ENCODE data around the gene UPB1.

The UPB1 gene

DNA sequence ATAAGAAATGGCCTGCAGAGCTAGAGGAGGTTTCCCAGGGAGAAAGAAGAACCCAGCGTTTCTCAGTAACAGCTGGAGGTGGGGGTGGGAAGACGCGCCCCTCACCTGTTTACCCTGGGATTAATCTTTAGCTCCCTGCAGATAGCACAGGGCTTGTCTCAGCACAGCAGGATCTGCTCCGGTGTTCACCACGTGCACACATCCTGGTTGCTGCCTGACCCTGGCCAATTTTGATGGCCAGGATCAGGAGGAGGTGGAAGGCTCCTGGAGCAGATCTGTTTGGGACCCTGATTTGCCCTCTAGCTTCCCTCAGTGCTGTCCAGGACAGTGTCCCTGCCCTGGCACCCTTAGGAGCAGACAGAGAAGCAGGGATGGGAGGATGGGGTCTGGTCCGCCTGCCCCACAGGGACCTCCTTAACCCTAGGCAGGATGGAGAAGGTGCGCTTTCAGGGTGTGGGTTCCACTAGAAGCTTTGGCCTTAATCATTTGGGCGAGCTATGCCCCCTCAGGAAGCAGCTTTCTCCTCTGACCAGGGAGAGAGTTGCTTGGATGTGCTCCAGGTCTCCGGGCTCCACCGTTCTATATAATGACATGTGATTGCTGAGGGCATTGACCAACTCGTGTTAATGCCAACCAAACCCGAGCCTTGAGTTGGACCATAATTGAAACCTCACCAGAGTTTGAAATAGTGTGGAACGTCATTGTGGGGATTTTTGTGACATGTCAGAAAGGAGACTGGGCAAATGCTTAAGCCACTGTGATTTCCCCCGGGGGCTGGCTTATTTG, 19.3 kb downstream of the UPB1 start:
- H2AFZ ChIP-seq = no peak overlapping the region
- no peaks in the 10 kb centered on the region for H3K27me3 ChIP-seq (ENCODE audit: control insufficient read depth, insufficient read depth, low read length)
- TF ChIP-seq CTCF (IDR thresholded peaks at IDR 0.05) = no peak
- no peaks in the 10 kb centered on the region for H3K36me3 ChIP-seq (ENCODE audit: control insufficient read depth, insufficient read depth, low read length)
- no peak overlapping the region for H3K27ac ChIP-seq
- H3K9ac ChIP-seq = no peak overlapping the region
- no peak overlapping the region for H3K4me2 ChIP-seq (ENCODE audit: low read length)
- peaks cover 8% of the 10 kb centered on the region for H3K4me1 ChIP-seq
- no peaks in the 10 kb centered on the region for H3K79me2 ChIP-seq
- no peaks in the 10 kb centered on the region for H3K9me3 ChIP-seq (ENCODE audit: control insufficient read depth, low read length)
- H3K4me3 ChIP-seq (ENCODE audit: low read depth, low read length) = no peak overlapping the region

- Histone ChIP-seq H3K4me2 (ENCODE audit: low read length) (no peak overlapping the region), H3K9me3 (ENCODE audit: control insufficient read depth, low read length) (no peaks in the 10 kb centered on the region), H3K9ac (no peak overlapping the region), H3K4me3 (ENCODE audit: low read depth, low read length) (no peak overlapping the region), H2AFZ (no peak overlapping the region), H3K36me3 (ENCODE audit: control insufficient read depth, insufficient read depth, low read length) (no peaks in the 10 kb centered on the region), H3K27ac (no peak overlapping the region), H3K4me1 (peaks cover 8% of the 10 kb centered on the region), H3K27me3 (ENCODE audit: control insufficient read depth, insufficient read depth, low read length) (no peaks in the 10 kb centered on the region), H3K79me2 (no peaks in the 10 kb centered on the region)
- no peak for TF ChIP-seq CTCF (IDR thresholded peaks at IDR 0.05)
Measured at GRCh38 chr22:24515027-24515338, 19.9 kb downstream of the UPB1 start.

GRCh38 chr22:24516301-24516737, 21.2 kb downstream of the UPB1 start:
- Histone ChIP-seq H2AFZ (no peak overlapping the region), H3K4me3 (ENCODE audit: low read depth, low read length) (no peak overlapping the region), H3K27ac (no peak overlapping the region), H3K4me2 (ENCODE audit: low read length) (no peak overlapping the region), H3K79me2 (no peaks in the 10 kb centered on the region), H3K9me3 (ENCODE audit: control insufficient read depth, low read length) (no peaks in the 10 kb centered on the region), H3K9ac (no peak overlapping the region), H3K36me3 (ENCODE audit: control insufficient read depth, insufficient read depth, low read length) (no peaks in the 10 kb centered on the region), H3K27me3 (ENCODE audit: control insufficient read depth, insufficient read depth, low read length) (no peaks in the 10 kb centered on the region), H3K4me1 (no peaks in the 10 kb centered on the region)
- TF ChIP-seq CTCF (IDR thresholded peaks at IDR 0.05) = no peak

DNA sequence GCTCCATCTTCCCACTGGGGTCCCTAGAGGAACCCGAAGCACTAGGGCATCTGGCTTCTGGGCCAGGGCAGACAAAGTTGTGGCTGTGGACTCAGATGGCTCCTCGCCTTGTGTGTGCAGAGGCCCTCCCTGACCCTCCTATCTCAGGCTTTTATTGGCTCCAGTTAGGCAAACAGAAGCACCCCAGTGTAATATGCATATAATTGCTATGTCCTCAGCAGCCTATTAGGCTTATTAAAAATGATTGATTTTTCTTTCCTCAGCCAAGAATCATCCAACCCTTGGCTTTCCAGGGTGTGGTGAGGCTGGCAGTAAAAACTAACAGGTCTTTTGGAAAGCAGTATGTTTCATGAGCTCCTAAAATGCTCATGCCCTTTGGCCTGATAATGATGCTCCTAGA, 22.3 kb downstream of the UPB1 start:
- no peaks in the 10 kb centered on the region for H3K27me3 ChIP-seq (ENCODE audit: control insufficient read depth, insufficient read depth, low read length)
- no peaks in the 10 kb centered on the region for H3K9me3 ChIP-seq (ENCODE audit: control insufficient read depth, low read length)
- no peak overlapping the region for H3K4me3 ChIP-seq (ENCODE audit: low read depth, low read length)
- TF ChIP-seq CTCF (IDR thresholded peaks at IDR 0.05) = no peak
- no peaks in the 10 kb centered on the region for H3K79me2 ChIP-seq
- H2AFZ ChIP-seq = no peak overlapping the region
- no peak overlapping the region for H3K4me2 ChIP-seq (ENCODE audit: low read length)
- no peak overlapping the region for H3K27ac ChIP-seq
- H3K36me3 ChIP-seq (ENCODE audit: control insufficient read depth, insufficient read depth, low read length) = no peaks in the 10 kb centered on the region
- no peaks in the 10 kb centered on the region for H3K4me1 ChIP-seq
- H3K9ac ChIP-seq = no peak overlapping the region

- no peaks in the 10 kb centered on the region for H3K27me3 ChIP-seq (ENCODE audit: control insufficient read depth, insufficient read depth, low read length)
- H3K4me2 ChIP-seq (ENCODE audit: low read length) = no peak overlapping the region
- no peaks in the 10 kb centered on the region for H3K9me3 ChIP-seq (ENCODE audit: control insufficient read depth, low read length)
- H3K27ac ChIP-seq = no peak overlapping the region
- no peaks in the 10 kb centered on the region for H3K36me3 ChIP-seq (ENCODE audit: control insufficient read depth, insufficient read depth, low read length)
- no peaks in the 10 kb centered on the region for H3K4me1 ChIP-seq
- H3K79me2 ChIP-seq = no peaks in the 10 kb centered on the region
- no peak overlapping the region for H3K9ac ChIP-seq
- TF ChIP-seq CTCF (IDR thresholded peaks at IDR 0.05) = no peak
- no peak overlapping the region for H2AFZ ChIP-seq
- no peak overlapping the region for H3K4me3 ChIP-seq (ENCODE audit: low read depth, low read length)
Measured at GRCh38 chr22:24518228-24518627, 23.1 kb downstream of the UPB1 start.
